Gastroesophageal sphincter (tissue), 2 donors: ENCODE measurements around the gene PRDM16.

Experiments
- EP300 ChIP-seq: sonication (generic); formaldehyde crosslinking; IDR thresholded peaks from one replicate; pipeline ENCODE4 v1.6.1; 2017; ENCODE audit warnings: antibody characterized with exemption, mild to moderate bottlenecking
- POLR2A ChIP-seq, 2 donors: fragments of 450-650 bp; IDR thresholded peaks; one replicate each; pipeline ENCODE4 v1.6.1; 2017; ENCODE audit warnings: antibody characterized with exemption in 2 of 2, mild to moderate bottlenecking in 2 of 2, moderate library complexity in 1 of 2

- TF ChIP-seq POLR2A (IDR thresholded peaks at IDR 0.05) = no peak
- no peak for TF ChIP-seq EP300
Measured at GRCh38 chr1:3087049-3087448, 18.0 kb downstream of the PRDM16 start.
